GM21825 (cell line): ENCODE results near the gene ZW10.
"Not testable (repeated sequence)": the region's sequence is repeated elsewhere in the genome, so short reads cannot be mapped to it uniquely, and the experiment has no call there.

Experiments
- ATAC-seq: cut with Tn5 transposase; IDR thresholded peaks from one replicate; pipeline ENCODE4 v1.9.1; 2021; ENCODE audit warnings: mild to moderate bottlenecking, moderate library complexity; ENCODE audit not compliant: unreplicated experiment

ZW10 gene

DNA sequence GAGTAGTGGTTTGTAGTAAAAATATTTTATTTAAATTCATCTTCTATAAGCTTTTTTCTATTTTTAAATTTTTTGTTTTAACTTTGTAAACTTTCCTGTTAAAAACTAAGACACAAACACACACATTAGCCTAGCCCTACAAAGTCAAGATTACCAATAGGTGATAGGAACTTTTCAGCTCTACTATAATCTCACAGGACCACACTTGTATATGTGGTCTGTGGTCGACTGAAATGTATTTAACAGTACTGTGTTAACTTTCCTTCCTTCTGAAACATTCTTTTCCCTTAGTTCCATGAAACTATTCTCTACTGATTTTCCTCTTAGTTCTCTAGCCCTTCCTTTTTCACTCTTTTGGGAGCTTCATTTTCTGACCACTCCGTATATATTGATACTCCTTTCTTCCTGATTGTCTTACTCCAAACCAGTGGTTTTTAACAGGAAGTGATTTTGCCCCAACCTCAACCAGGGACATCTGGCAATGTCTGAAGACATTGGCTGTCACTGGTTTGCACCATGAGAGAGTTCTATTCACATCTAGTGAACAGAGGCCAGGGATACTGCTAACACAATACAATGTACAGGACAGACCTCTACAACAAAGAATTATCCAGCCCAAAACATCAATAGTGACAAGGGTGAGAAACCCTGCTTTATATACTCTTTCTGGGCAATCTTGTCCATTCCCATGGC, 8.8 kb downstream of the ZW10 start:
- ATAC-seq = no peak

GRCh38 chr11:113763040-113763439, 10.5 kb downstream of the ZW10 start:
- not testable (repeated sequence) for ATAC-seq

GRCh38 chr11:113760241-113760640, 13.3 kb downstream of the ZW10 start:
- no peak for ATAC-seq

DNA sequence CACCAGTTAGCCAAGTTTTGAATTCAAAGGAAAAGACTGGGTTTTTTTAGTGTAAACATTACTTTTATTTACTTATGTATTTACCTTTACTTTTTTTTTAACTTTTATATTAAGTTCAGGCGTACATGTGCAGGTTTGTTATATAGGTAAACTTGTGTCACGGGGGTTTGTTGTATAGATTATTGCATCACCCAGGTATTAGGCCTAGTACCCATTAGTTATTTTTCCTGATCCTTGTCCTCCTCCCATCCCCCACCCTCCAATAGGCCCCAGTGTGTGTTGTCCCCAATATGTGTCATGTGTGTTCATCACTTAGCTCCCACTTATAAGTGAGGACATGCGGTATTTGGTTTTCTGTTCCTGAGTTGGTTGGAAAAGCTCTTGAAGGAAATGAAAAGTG, 20.6 kb downstream of the ZW10 start:
- ATAC-seq = no peak

GRCh38 chr11:113736323-113736722, 37.2 kb downstream of the ZW10 start:
- no peak for ATAC-seq

DNA sequence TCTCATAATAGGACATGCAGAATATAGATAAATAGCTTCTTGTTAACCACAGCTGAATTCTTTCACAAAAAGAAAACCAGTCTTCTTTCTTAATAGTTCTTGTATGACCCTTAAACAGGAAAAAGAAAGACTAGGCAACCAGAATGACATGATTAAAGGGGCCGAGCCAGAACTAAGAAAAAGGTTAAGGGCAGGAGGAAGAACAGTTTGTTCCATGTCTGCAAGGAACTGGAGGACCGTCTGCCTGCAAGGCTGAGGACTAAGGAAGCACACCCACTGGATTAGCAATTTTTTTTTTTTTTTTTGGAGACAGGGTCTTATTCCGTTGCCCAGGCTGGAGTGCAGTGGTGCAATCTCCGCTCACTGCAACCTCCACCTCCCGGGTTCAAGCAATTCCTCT, 41.4 kb downstream of the ZW10 start:
- no peak for ATAC-seq

GRCh38 chr11:113730887-113731726, 42.4 kb downstream of the ZW10 start:
- no peak for ATAC-seq

GRCh38 chr11:113729456-113729855, 44.0 kb downstream of the ZW10 start:
- no peak for ATAC-seq

DNA sequence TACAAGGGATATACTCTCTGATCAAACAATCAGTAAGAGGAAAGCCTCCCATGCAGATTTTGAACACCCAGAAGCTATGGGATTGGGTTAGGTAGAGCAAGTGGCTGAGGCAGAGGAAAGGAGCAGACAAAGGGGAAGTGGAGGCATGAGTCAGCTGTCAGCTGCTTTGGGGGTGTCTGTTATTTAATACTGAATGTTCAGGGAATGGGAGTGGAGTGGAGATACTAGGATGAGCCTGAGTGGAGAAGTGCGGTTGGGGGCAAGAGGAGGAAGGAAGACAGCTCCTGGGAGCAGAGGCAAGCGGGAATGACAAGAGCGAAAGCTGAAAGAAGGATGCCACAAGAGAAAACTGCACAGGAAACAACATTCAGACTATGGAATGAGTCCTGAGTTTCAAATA, 44.7 kb downstream of the ZW10 start:
- ATAC-seq = no peak

- ATAC-seq = no peak
Measured at GRCh38 chr11:113725913-113726312, 47.6 kb downstream of the ZW10 start.

DNA sequence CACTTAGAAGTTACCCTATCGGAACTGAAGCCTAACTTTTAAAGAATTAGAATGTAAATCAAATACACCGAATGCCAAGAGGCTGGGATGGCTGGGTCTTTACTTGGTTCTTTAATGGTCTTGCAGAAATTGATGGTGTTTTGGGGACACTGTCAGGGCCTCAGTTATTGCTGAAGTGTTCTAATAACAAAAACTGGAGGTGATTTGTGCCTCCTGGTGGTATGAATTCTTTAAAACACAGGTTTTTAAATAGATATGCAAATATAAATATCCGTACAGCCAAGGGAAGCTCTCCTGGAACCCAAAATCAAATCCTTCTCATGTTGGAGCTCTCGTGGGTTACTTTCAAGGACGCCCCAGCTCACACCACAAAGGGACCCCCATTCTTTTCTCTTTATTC, 48.1 kb downstream of the ZW10 start:
- ATAC-seq = no peak

DNA sequence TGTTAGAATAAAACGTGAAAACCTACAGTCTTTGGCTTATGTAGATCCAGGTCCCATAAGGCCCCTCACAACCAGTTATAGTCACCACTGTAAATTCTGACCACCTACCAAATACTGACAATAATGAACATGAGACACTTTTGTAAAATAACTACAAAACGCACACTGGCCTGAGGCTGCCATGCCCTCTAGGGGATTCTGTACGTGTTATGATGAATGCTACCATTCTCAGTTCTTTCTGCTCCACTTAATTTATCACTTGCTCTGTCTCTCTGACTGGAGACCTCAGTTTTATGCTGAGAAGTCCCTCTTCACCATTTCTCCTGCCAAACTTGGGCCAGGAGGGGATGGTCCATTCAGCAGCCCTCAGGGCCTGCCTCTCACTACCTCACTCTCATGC, 48.7 kb downstream of the ZW10 start:
- no peak for ATAC-seq

DNA sequence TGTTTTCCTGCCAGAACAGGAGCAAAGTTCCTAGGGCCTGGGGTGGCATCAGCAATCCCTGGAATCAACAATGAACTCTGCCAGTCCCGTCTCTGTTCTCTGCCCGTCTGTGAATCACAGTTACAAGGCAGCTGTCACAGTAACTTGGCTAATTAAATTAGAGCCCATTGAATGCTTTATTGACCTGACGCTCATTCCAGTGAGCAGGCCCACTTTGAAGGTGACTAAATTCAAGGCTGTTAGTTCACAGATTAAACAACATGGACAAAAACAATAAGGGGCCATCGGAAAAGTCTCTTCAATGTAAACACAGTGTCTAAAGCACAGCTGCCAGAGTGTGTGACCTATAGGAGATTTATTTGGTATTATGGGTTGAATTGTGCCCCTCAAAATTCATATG, 49.7 kb downstream of the ZW10 start:
- ATAC-seq = no peak

GRCh38 chr11:113722934-113723333, 50.6 kb downstream of the ZW10 start:
- no peak for ATAC-seq

- ATAC-seq = no peak
Measured at GRCh38 chr11:113722221-113722620, 51.3 kb downstream of the ZW10 start.

GRCh38 chr11:113721462-113722066, 51.9 kb downstream of the ZW10 start:
- no peak for ATAC-seq

DNA sequence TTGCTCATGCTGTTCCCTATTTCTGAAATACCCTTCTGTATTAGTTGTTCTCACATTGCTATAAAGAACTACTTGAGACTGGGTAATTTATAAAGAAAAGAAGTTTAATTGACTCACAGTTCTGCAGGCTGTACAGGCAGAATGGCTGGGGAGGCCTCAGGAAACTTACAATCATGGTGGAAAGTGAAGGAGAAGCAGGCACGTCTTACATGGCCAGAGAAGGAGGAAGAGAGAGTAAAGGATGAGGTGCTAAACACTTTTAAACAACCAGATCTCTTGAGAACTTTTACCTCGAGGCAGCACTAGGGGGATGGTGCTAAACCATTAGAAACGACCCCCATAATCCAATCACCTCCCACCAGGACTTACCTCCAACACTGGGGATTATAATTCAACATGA, 53.0 kb downstream of the ZW10 start:
- ATAC-seq = not testable (repeated sequence)

- ATAC-seq = no peak
Measured at GRCh38 chr11:113715882-113716625, 57.4 kb downstream of the ZW10 start.

DNA sequence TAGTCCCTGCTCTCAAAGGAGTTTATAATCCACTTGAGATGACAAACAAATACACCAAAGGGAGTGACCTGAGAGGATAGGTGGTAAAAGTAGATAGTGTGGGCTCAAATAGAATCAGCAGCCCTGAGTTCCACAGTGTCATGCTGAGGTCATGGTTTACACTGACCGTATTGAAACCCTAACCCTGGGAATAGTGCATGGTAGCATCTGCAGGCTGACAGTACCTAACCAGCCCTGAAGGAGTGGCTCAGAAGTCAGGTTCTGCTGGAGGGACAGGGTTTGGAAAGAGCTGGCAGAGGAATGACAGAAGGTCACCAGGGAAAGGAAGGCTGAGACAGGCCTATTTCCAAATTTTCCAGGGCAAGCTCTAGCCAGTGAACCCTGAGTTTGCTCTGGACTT, 58.2 kb downstream of the ZW10 start:
- no peak for ATAC-seq

DNA sequence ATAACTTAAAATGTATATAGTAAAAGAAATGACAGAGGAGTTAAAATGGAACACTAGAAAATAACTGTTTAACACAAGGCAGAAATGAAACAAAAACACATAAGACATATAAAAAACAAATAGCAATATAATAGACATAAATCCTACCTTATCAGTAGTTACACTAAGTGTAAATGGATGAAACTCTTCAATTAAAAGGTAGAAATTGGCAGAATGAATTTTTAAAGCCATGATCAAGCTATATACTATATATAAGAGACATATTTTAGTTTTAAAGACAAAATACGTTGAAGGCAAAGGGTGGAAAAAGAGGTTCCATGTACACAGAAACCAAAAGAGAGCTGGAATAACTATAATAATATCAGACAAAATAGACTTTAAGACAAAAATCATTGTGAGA, 62.5 kb downstream of the ZW10 start:
- ATAC-seq = no peak
